Activated CD8-positive, alpha-beta T cell treated with anti-CD3 and anti-CD28 coated beads for 36 hours (primary cell): ENCODE measurements around the gene LRRC58. TPM values are rescaled to one million over a fixed set of nuclear protein-coding genes. Genes with fewer than 3 reads are reported as not detected.

Experiments
- ATAC-seq: fragments of 200-7000 bp; cut with Tn5 transposase; one replicate; pipeline ENCODE4 v1.10.0; 2021; ENCODE audit warnings: mild to moderate bottlenecking, moderate library complexity
- CTCF ChIA-PET: fragments of 350-600 bp; sonication (Branson Sonifier 250); formaldehyde crosslinking; loops from one replicate; lab custom pipeline; 2021; ENCODE audit warnings: antibody characterized with exemption; lab: Charles Lee
- POLR2A ChIA-PET: fragments of 350-600 bp; sonication (Branson Sonifier 250); formaldehyde crosslinking; loops from one replicate; lab custom pipeline; 2021; ENCODE audit warnings: antibody characterized with exemption; lab: Charles Lee
- DNase-seq: peaks from one replicate; pipeline ENCODE4 v3.0.0-alpha.2; 2020
- H3K27ac Mint-ChIP-seq: one replicate; pipeline ENCODE4 v1.8.0; 2021; ENCODE audit warnings: mild to moderate bottlenecking, mixed read lengths
- H3K27me3 Mint-ChIP-seq: one replicate; pipeline ENCODE4 v1.8.0; 2021; ENCODE audit warnings: mixed read lengths
- H3K36me3 Mint-ChIP-seq: one replicate; pipeline ENCODE4 v1.8.0; 2021; ENCODE audit warnings: low read depth, mixed read lengths
- H3K4me1 Mint-ChIP-seq: one replicate; pipeline ENCODE4 v1.8.0; 2021; ENCODE audit warnings: low read depth, mixed read lengths
- H3K4me3 Mint-ChIP-seq: one replicate; pipeline ENCODE4 v1.8.0; 2021; ENCODE audit warnings: mild to moderate bottlenecking, moderate library complexity, mixed read lengths
- H3K9me3 Mint-ChIP-seq: one replicate; pipeline ENCODE4 v1.8.0; 2021; ENCODE audit warnings: mixed read lengths
- CTCF ChIP-seq: fragments of 200-600 bp; IDR thresholded peaks from one replicate; pipeline ENCODE4 v1.8.0; 2022; ENCODE audit warnings: antibody characterized with exemption, mild to moderate bottlenecking
- intact Hi-C: fragments of 100-400 bp; cut with micrococcal nuclease; formaldehyde crosslinking; loops from one replicate; pipeline ENCODE4 v1.10.0; 2022
- total RNA-seq, 2 experiments: library from RNA; stranded (reverse); gene quantifications; one replicate each; pipeline ENCODE4 v1.2.3, GENCODE V29; 2021

LRRC58 gene
- total RNA-seq, 2 experiments from 2014 or later = 29.1 to 30.7 TPM

DNA sequence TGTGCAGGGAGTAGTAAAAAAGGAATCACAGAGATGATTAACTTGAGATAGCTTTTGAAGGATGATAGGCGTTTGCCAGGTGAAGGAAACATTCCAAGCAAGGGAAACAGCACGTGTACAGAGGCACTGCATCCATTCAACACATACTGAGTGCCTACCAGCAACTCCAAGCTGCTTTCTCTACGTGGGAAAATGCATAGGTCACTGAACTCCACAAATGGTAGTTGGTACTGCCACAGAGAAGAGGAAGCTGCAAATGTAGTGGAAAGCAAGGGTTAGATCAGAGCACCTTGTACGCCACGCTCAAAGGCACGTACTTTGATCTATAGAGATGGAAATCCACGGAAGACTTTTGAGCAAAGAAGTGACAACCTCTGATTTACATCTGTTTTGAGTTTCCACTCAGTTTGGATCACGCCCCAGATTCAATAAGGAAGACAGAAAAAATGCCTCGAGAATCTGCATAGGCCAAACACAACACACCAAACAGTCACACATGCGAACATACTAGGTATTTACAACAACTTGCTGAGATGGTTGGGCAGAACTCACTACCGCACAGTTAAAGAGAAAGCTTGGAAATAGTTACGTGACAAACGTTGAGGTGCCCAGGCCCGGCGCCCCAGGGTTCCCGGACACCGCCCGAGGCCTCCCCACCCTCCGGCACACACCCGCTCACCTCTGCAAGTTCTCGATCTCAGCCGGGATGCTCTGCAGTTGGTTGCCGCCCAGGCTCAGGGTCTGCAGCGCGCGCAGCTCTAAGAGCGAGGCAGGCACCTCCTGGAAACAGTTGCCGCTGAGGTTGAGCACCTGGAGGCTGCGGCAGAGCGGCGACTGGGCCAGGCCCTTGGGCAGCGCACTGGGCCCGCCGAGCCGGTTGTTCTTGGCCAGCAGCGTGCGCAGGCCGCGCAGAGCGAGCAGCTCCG lies 826 bp downstream of the LRRC58 start:
- no peaks in the 10 kb centered on the region for H3K9me3 Mint-ChIP-seq
- ATAC-seq (peak; percentile 51), DNase-seq (peak; percentile 68)
- peaks cover 50% of the 10 kb centered on the region for H3K4me1 Mint-ChIP-seq
- CTCF ChIA-PET = interaction anchor here (1.6 to 3.1 kb wide), 3 partner anchors 69 to 211 kb away, joined by 4 to 27 read pairs (median 6); no protein-coding TSS in a partner anchor
- no peak for TF ChIP-seq CTCF
- H3K36me3 Mint-ChIP-seq = peaks cover 30% of the 10 kb centered on the region
- intact Hi-C loops = loop anchor here (2.0 to 5.0 kb wide), 2 partner anchors 42 to 69 kb away; no protein-coding TSS in a partner anchor
- peak overlapping the region; percentile 93 for H3K4me3 Mint-ChIP-seq
- H3K27ac Mint-ChIP-seq = peak overlapping the region; percentile 95
- POLR2A ChIA-PET = interaction anchor here (0.6 to 2.3 kb wide), 12 partner anchors 8 to 273 kb away, joined by 3 to 11 read pairs (median 4); partner anchors contain the start of gene NDUFB4
- H3K27me3 Mint-ChIP-seq = peaks cover 3% of the 10 kb centered on the region

DNA sequence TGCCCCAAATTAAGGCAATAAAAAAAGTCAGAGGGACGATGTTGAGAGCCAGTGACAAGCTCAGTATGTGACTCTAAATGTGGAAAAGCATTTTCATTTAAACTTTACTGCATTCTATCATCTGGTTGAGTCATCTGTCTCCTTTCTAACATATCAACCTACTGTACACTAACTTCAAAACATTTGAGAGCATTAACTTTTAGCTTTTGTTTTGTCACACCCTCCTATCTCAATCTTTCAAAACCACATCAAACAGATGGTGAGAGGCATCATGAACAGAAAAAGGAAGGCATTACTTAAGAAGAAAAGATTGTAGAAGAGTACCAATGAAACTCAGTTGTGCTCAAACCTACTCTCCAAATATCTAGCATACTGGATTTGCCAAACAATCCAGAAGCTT lies 4.8 kb downstream of the LRRC58 start:
- H3K36me3 Mint-ChIP-seq = peaks cover 55% of the 10 kb centered on the region
- no peaks in the 10 kb centered on the region for H3K27me3 Mint-ChIP-seq
- ATAC-seq (peak; percentile 24), DNase-seq (no peak)
- intact Hi-C loops = no loop called here
- CTCF ChIA-PET = interaction anchor here (0.9 to 1.5 kb wide), 5 partner anchors 8 to 217 kb away, joined by 3 to 5 read pairs (median 4); no protein-coding TSS in a partner anchor
- no peak for TF ChIP-seq CTCF
- peak overlapping the region; percentile 8 for H3K4me3 Mint-ChIP-seq
- peaks cover 10% of the 10 kb centered on the region for H3K9me3 Mint-ChIP-seq
- POLR2A ChIA-PET = no interaction called here
- H3K27ac Mint-ChIP-seq = peak overlapping the region; percentile 36
- peaks cover 63% of the 10 kb centered on the region for H3K4me1 Mint-ChIP-seq

GRCh38 chr3:120341658-120342346 lies 7.4 kb downstream of the LRRC58 start:
- Mint-ChIP-seq H3K27ac (no peak overlapping the region), H3K4me3 (no peak overlapping the region), H3K27me3 (no peaks in the 10 kb centered on the region), H3K4me1 (peaks cover 66% of the 10 kb centered on the region), H3K36me3 (peaks cover 58% of the 10 kb centered on the region), H3K9me3 (peaks cover 20% of the 10 kb centered on the region)
- CTCF ChIA-PET = interaction anchor here (1.2 to 1.4 kb wide), 2 partner anchors 13 to 75 kb away, joined by 3 to 6 read pairs; no protein-coding TSS in a partner anchor
- intact Hi-C loops = no loop called here
- DNase-seq (no peak), ATAC-seq (no peak)
- POLR2A ChIA-PET = interaction anchor here (0.6 to 0.7 kb wide), 2 partner anchors 23 to 475 kb away, joined by 3 read pairs; no protein-coding TSS in a partner anchor
- TF ChIP-seq CTCF = no peak

DNA sequence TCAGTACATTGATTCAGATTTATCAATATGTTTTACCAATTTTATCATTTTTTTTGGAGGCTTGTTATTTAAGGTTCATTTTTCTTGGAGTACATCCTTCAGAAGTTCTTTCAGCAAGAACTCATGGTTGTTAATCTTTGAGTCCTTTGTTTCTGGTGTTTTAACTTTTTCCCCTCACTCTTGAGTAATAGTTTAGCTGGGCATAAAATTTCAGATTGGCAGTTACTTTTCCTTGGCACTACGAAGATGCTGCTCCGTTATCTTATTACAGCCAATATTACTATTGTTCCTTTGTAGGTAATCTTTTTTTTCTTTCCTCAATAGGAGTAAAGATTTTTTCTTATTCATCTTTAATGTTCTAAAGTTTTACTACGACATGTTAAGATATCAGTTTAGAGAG lies 9.8 kb downstream of the LRRC58 start:
- no peak for ATAC-seq
- peaks cover 57% of the 10 kb centered on the region for H3K36me3 Mint-ChIP-seq
- peaks cover 49% of the 10 kb centered on the region for H3K4me1 Mint-ChIP-seq
- no peak overlapping the region for H3K27ac Mint-ChIP-seq
- no peak overlapping the region for H3K4me3 Mint-ChIP-seq
- H3K27me3 Mint-ChIP-seq = no peaks in the 10 kb centered on the region
- DNase-seq = no peak
- CTCF ChIA-PET = interaction anchor here (1.1 kb wide), 1 partner anchor 78 kb away, joined by 3 read pairs; no protein-coding TSS in a partner anchor
- POLR2A ChIA-PET = interaction anchor here (1.0 to 2.4 kb wide), 2 partner anchors 10 to 712 kb away, joined by 4 to 11 read pairs; partner anchors contain the start of gene LRRC58
- TF ChIP-seq CTCF = no peak
- peaks cover 20% of the 10 kb centered on the region for H3K9me3 Mint-ChIP-seq
- intact Hi-C loops = no loop called here
